Neural cell (in vitro differentiated cells): ENCODE results near the gene BABAM2.

Source experiments
- CTCF ChIP-seq: fragments of 450-650 bp; IDR thresholded peaks from 2 replicates; pipeline ENCODE4 v1.5.1; 2014; ENCODE audit warnings: antibody characterized with exemption, mild to moderate bottlenecking, moderate library complexity; ENCODE audit not compliant: poor library complexity, severe bottlenecking
- EP300 ChIP-seq: fragments of 450-650 bp; conservative IDR thresholded peaks from 2 replicates; pipeline ENCODE4 v1.6.1; 2014; ENCODE audit warnings: antibody characterized with exemption, mild to moderate bottlenecking, moderate library complexity; ENCODE audit not compliant: poor library complexity, severe bottlenecking
- EZH2 ChIP-seq: fragments of 200-600, 300-800 bp; shearing (Covaris generic), sonication (generic); IDR thresholded peaks from 2 replicates; pipeline ENCODE4 v1.6.1; 2014; ENCODE audit warnings: antibody characterized with exemption, low read length, borderline replicate concordance, mild to moderate bottlenecking; ENCODE audit not compliant: insufficient read depth, poor library complexity, severe bottlenecking
- MXI1 ChIP-seq: fragments of 450-650 bp; conservative IDR thresholded peaks from 2 replicates; pipeline ENCODE4 v1.6.1; 2014; ENCODE audit warnings: antibody characterized with exemption, mild to moderate bottlenecking; ENCODE audit not compliant: poor library complexity, severe bottlenecking
- POLR2AphosphoS5 ChIP-seq: IDR thresholded peaks from 2 replicates; pipeline ENCODE4 v1.6.1; 2012
- RAD21 ChIP-seq: fragments of 450-650 bp; conservative IDR thresholded peaks from 2 replicates; pipeline ENCODE4 v1.6.1; 2014; ENCODE audit warnings: antibody characterized with exemption, mild to moderate bottlenecking, moderate library complexity
- REST ChIP-seq: IDR thresholded peaks from 2 replicates; pipeline ENCODE4 v1.6.1; 2012; ENCODE audit warnings: borderline replicate concordance
- SMC3 ChIP-seq: fragments of 450-650 bp; conservative IDR thresholded peaks from 2 replicates; pipeline ENCODE4 v1.6.1; 2014; ENCODE audit warnings: antibody characterized with exemption, mild to moderate bottlenecking, moderate library complexity; ENCODE audit not compliant: poor library complexity
- TAF1 ChIP-seq: IDR thresholded peaks from 2 replicates; pipeline ENCODE4 v1.6.1; 2012; ENCODE audit warnings: low read depth

- TF ChIP-seq CTCF (no peak), POLR2AphosphoS5 (no peak), TAF1 (no peak), EZH2 (no peak), MXI1 (no peak), REST (no peak), EP300 (no peak), SMC3 (no peak), RAD21 (no peak)
These were observed 486.8 kb downstream of the BABAM2 start for GRCh38 chr2:28377195-28377816.
